ENCODE measurements around the gene CNNM3.

Gene CNNM3

DNA sequence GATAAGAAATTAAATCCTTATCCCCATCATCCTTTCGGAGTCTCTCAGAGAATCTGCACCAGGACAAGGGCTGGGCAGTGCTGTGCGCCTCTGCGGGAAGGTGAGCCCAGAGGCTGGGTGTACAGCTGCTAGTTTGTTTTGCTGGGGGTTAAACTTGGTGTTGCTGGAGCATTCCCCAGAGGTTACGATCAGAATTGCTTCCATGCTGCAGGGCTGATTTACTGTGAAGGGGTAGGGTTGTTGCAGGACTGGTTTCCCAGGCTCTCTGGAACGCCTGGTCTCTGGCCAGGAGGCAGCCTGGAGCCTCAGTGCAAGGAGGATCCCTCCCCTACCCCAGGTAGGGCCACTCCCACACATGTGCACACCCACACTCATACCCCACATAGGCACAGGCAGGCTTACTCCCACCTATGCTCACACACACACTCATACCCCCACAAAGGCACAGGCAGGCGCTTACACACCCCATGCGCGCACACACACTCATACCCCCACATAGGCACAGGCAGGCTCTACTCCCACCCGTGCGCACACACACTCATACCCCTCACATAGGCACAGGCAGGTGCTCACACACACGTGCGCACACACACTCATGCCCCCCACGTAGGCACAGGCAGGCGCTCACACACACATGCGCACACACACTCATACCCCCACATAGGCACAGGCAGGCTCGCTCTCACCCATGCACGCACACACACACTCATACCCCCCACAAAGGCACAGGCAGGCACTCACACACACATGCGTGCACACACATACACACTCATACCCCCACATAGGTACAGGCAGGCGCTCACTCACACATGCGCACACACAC is 44.1 kb upstream of the CNNM3 start:
- Mint-ChIP-seq H3K36me3 (ENCODE audit: low read depth) (no peaks in the 10 kb centered on the region), H3K4me3 (no peak overlapping the region), H3K4me1 (peaks cover 68% of the 10 kb centered on the region), H3K9me3 (no peaks in the 10 kb centered on the region), H3K27ac (peak overlapping the region; percentile 46), H3K27me3 (ENCODE audit: low read depth, poor library complexity) (peaks cover 3% of the 10 kb centered on the region)
- DNase-seq: no peak
- TF ChIP-seq CTCF (IDR thresholded peaks at IDR 0.05): no peak

GRCh38 chr2:96772903-96773671 is 43.0 kb upstream of the CNNM3 start:
- Mint-ChIP-seq H3K4me3 (no peak overlapping the region), H3K27ac (no peak overlapping the region)

GRCh38 chr2:96773922-96774321 is 42.1 kb upstream of the CNNM3 start:
- H3K27me3 Mint-ChIP-seq (ENCODE audit: low read depth, poor library complexity): no peaks in the 10 kb centered on the region

More at GRCh38 chr2:96772903-96773671, 43.0 kb upstream of the CNNM3 start:
- Mint-ChIP-seq H3K27me3 (ENCODE audit: low read depth, poor library complexity) (peaks cover 3% of the 10 kb centered on the region), H3K36me3 (ENCODE audit: low read depth) (no peaks in the 10 kb centered on the region), H3K4me1 (peaks cover 59% of the 10 kb centered on the region), H3K9me3 (no peaks in the 10 kb centered on the region)
- DNase-seq: no peak
- no peak for TF ChIP-seq CTCF (IDR thresholded peaks at IDR 0.05)

GRCh38 chr2:96775160-96775559 is 40.9 kb upstream of the CNNM3 start:
- H3K4me1 Mint-ChIP-seq: peaks cover 44% of the 10 kb centered on the region
- H3K36me3 Mint-ChIP-seq (ENCODE audit: low read depth): peaks cover 3% of the 10 kb centered on the region
- no peak for TF ChIP-seq CTCF (IDR thresholded peaks at IDR 0.05)
- H3K27ac Mint-ChIP-seq: no peak overlapping the region
- H3K4me3 Mint-ChIP-seq: no peak overlapping the region
- no peaks in the 10 kb centered on the region for H3K9me3 Mint-ChIP-seq
- DNase-seq: no peak
- H3K27me3 Mint-ChIP-seq (ENCODE audit: low read depth, poor library complexity): peaks cover under 1% of the 10 kb centered on the region

More at GRCh38 chr2:96773922-96774321, 42.1 kb upstream of the CNNM3 start:
- H3K4me1 Mint-ChIP-seq: peaks cover 52% of the 10 kb centered on the region
- H3K27ac Mint-ChIP-seq: no peak overlapping the region
- no peak for TF ChIP-seq CTCF (IDR thresholded peaks at IDR 0.05)
- H3K36me3 Mint-ChIP-seq (ENCODE audit: low read depth): no peaks in the 10 kb centered on the region
- DNase-seq: no peak
- no peak overlapping the region for H3K4me3 Mint-ChIP-seq
- H3K9me3 Mint-ChIP-seq: no peaks in the 10 kb centered on the region

DNA sequence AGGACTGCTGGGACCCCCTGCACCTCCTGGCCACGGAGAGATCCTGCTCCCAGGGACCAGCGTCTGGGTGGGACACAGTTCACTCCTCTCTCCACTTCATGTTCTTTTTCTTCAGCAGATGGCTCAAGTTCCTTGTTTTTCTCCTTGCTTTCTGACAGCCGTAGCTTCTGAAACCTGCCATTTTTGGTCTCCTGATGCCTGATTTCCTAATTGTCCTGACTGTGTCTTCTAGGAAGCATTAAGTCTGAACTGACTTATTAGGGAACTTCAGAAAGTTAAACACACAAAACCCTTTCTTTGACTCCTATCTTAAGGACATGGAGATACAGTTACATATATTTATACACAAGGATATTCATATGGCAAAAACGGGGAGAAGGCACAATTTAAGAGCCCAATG is 32.7 kb upstream of the CNNM3 start:
- H3K9me3 Mint-ChIP-seq: no peaks in the 10 kb centered on the region
- peaks cover 6% of the 10 kb centered on the region for H3K36me3 Mint-ChIP-seq (ENCODE audit: low read depth)
- DNase-seq: no peak
- no peak for TF ChIP-seq CTCF (IDR thresholded peaks at IDR 0.05)
- H3K27me3 Mint-ChIP-seq (ENCODE audit: low read depth, poor library complexity): peaks cover 3% of the 10 kb centered on the region
- no peak overlapping the region for H3K27ac Mint-ChIP-seq
- H3K4me1 Mint-ChIP-seq: peaks cover 3% of the 10 kb centered on the region
- no peak overlapping the region for H3K4me3 Mint-ChIP-seq

All from nephron progenitor cell (in vitro differentiated cells).